Activated T-cell treated with anti-CD3 and anti-CD28 coated beads for 4 hours (primary cell): Measurements from ENCODE around the gene CGNL1.

ENCODE experiments used
- DNase-seq: peaks from one replicate; pipeline ENCODE4 v3.0.0-alpha.2; 2020

Gene CGNL1

DNA sequence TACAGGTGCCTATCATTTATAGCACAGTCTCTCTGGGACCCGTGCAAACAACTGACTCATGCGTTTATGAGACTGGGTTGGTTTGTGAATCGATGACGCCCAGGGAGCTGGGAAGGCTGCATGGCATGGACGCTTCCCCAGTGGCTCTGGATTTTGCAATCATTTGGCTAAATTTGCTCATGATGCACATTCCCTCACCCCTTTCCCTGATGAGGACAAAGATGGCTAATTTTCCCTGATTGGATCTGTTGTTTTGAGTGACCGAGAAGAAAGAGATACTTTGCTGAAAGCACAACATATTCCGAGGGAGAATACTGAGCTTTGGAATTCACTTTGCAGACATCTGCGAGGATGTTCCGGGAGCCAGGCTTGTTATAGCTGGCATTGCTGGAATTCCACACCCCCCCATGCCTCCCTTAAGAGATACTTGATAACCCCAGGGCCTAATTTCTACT, 51.1 kb downstream of the CGNL1 start:
- DNase-seq: no peak

DNA sequence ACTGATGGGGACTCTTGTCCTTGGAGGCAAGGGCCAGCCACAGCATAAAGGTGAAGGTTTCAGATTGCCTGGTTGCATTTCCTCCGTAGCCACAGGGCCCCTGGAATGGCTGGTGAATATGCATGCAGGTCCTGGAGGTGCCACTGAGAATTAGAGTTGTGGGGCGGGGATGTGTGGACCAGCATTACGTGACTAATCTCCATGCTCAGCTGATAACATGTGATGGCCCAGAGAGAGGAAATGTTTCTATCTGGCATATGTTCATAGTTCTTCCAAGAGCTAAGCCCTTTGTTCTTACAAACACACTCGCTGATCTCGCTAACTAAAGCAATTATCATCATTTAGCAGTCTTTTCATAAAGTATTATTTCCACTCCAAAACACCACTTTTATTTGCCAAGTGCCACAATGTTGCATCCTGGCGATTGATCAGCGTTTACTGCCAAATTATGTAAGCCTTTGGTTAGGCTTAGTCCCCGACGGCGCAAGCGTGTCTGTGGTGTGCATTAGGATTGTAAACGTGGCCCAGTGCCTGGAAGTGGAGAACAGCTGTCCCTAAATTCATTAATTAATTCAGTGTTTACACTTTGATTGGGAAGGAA, 55.9 kb downstream of the CGNL1 start:
- no peak for DNase-seq

DNA sequence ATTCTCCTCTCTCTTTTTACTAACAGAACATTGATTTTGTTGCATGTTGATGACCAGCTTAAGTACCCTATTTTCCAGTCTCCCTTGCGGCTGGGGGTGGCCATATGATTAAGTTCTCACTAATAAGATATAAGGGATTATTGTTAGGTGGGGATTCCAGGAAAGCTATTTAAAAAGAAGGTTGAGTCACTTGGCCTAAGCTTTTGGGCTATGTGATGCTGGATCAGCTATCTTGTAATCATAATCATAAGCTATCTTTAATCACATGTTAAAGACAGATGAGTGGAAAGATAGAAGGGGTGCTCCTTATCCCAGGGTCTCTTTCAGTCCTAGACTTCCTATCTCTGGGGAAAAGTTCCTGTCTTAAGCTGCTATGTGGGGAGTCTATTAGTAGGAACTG, 59.9 kb downstream of the CGNL1 start:
- no peak for DNase-seq

DNA sequence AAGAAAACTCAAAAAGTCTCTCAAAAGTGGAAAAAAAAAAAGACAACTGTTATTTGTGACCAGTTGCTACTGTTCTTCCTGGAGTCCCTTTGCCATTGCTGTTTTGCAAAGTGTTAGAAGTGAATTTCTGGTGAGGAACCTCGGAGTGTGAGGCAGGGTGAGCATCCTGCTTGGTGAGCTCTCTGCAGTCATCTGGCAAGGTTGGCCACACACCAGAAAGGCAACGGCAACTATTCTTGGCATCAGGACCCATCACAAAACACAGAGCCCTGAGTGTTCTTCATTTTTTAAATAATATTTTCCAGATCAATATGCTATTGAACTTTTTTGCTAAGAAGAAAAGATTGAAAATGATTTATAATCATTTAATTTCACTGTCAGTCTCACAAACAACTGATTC, 60.7 kb downstream of the CGNL1 start:
- DNase-seq: no peak

DNA sequence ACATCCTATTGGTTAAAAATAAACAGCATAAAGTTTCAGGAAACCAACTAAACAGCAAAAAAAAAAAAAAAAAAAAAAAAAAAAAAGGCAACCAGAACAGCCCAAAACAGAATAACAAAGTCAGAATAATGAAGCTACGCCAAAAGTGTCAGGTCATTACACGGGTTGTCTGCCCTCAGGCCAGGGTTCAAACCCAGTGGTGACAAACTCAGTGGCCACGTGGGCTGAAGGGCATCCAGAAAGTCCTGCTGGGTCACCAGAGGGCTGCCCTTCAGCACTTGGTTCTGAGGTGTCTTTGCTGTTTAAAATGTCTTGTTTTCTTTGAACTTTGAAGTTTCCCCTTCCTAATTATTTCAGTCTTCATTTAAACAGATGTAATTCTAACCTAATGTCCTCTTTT, 61.3 kb downstream of the CGNL1 start:
- no peak for DNase-seq

DNA sequence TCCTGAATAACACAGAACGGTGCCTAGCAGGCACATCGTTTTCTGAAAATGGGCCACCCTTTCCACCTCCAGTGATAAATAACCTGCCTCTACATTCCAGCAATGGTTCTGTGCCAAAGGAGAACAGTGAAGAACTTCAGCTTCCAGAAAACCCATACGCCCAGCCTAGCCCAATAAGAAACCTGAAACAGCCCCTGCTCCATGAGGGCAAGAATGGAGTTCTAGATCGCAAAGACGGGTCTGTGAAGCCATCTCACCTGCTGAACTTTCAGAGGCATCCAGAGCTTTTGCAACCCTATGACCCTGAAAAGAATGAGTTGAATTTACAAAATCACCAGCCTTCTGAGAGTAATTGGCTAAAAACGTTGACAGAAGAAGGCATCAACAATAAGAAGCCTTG, 61.9 kb downstream of the CGNL1 start:
- DNase-seq: no peak

DNA sequence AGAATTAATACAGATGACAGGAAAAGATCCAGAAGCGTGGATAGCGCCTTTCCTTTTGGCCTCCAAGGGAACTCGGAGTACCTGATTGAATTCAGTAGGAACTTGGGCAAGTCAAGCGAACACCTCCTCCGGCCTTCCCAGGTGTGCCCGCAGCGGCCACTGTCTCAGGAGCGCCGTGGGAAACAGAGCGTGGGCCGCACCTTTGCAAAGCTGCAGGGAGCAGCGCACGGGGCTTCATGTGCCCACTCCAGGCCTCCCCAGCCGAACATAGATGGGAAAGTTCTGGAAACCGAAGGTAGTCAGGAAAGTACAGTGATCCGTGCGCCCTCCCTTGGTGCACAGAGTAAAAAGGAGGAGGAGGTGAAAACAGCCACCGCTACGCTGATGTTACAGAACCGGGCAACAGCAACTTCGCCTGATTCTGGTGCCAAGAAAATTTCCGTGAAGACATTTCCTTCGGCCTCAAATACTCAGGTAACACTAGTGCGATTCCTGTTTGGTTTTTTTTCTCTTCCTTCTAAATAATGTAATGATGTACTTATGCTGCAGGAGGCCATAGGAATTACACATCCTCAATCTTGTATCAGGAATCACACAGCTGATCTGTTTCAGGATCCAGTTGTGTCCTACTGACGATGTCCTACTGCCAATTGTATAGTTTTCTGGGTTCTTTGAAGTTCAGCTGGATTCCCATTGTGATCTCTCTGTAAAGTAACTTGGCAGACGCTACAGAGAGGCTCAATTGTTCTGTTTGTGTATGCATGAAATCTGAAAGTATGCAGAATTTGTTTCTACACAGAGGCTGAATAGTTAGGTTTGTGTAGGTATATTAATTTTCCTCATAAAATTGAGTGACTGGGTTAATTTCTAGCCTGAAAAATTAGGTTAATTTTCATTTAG, 63.1 kb downstream of the CGNL1 start:
- no peak for DNase-seq

DNA sequence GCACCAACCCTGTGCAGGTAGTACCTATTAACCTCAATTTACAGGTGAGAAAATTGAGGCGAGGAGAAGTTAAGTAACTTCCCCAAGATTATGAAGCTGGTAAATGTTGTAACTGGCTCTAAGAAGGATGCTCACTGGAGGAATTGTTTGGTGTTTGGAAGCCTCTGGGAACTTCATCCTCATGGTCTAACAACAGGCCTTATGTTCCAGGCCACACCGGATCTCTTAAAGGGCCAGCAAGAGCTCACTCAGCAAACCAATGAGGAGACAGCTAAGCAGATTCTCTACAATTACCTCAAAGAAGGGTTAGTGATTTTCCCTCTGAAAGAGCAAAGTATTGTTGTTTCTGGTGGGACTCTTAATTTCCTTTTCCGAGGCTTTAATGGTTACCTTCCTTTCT, 63.9 kb downstream of the CGNL1 start:
- DNase-seq: no peak

DNA sequence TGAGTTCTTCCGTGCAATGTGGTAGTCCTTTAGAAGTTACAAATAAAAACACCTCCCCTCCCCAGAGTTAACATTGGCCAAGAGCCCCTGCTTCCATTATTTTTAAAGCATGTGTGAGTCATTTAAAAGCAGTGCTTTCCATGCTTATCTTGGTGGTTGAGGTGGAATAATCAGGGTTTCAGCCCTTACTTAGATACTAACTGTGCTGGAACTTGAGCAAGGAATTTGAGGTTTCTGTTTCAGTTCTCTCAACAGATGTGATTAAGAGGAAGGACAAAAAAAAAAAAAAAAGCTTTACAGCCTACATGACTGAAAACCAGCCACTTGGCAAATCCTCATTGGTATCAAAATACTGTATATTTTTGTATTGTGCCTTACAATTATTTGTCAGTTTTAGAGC, 64.5 kb downstream of the CGNL1 start:
- no peak for DNase-seq

DNA sequence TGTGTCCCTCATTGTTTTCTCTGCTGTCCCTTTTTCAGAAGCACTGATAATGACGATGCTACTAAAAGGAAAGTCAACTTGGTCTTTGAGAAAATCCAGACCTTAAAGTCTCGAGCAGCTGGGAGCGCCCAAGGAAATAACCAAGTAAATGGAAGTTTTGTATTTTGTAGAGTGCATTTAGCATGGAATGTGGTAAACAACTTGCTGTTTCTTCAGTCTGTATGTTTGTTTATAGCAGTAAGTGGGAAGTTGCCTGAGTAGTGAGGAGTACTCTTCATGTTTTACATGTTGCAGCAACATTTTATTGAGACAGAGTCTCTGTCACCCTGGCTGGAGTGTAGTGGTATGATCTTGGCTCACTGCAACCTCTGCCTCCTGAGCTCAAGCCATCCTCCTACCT, 66.0 kb downstream of the CGNL1 start:
- DNase-seq: no peak

DNA sequence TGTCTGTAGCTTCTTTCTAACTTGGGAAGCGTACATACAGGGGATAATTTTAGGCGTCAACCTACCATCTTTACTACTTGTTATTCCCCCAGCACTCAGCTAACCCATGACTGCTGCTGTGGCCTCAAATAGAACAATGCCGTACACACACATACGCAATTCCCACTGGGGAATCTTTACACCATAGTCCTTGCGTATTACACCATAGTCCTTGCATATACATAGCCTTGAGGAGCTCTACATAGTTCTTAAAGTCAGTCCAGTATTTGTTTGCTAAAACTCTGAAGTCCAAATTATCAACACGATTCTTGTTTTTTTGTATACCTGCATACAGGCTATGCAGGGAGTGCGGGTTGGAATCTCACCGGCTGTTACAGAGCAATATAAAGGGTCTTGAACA, 67.2 kb downstream of the CGNL1 start:
- no peak for DNase-seq

DNA sequence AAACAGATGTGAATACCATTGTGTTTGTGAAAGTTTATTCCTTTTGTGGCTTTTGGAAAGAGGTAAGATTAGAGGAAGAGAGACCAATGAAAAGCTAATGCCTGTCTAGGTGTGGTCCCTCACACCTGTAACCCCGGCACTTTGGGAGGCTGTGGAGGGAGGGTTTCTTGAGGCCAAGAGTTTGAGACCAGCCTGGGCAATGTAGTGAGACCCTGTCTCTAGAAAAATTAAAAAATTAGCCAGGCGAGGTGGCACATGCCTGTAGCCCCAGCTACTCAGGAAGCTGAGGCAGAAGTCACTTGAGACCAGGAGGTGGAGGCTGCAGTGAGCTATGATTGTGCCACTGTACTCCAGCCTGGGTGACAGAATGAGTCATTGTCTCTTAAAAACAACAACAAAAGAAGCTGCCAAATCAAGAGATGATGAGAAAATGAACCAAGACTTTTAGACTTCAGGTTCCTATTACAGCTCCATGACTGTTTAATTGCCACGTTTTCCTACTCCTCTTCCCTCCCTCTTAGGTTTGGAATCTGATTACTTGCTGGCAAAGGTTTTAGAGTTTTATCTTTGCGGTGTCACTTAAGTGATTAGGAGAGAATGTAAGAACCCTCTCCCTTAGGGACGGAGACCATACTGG, 68.7 kb downstream of the CGNL1 start:
- DNase-seq: no peak

DNA sequence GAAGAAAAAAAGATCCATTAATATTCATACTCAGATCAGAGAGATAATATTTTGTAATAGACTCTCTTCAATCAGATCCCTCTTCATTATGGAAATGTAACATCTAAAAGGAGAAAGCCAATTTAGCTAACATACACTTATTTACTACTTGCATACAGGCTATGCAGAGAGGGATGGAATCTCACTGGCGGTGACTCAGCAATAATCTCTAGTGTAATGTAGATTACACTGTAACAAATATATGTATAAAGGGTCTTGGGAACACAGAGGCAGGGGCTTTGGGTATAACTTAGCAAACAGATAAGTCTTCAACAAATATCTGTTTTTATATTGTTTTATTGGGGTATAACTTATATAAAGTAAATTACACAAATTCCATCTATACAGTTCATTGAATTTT, 69.6 kb downstream of the CGNL1 start:
- no peak for DNase-seq

DNA sequence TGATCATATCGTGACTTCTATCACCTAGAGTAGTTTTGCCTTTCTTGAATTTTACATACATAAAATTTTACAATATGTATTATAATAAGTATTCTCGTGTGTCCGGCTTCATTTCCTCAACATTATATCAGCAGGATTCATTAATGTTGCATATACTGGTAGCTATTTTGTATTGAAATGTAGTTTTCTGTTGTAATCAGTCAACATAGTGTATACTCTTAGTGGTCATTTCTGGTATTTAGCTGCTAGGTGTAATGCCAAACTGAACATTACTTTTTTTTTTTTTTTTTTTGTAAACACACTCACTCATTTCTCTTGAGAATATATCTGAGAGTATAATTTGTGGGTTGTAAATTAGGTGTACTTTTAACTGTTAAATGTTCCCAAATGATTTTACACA, 70.1 kb downstream of the CGNL1 start:
- DNase-seq: no peak

DNA sequence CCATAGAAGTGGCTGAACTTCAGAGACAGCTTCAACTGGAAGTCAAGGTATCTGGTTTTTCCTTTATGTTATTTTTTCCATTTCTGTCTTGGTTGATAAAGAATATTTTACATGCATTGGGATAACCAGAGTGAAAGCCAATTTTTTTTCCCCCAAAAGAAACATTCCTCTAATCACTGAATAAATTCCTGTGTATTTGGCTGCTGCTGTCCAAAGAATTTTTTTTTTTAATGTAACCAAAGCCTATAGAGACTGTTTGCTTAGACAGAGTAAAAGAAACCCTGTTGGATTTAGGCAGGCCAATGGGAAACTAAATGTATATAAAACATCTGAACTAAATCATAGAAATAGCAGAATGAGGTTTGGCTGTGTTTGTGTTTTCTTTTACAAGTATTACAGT, 75.2 kb downstream of the CGNL1 start:
- no peak for DNase-seq

DNA sequence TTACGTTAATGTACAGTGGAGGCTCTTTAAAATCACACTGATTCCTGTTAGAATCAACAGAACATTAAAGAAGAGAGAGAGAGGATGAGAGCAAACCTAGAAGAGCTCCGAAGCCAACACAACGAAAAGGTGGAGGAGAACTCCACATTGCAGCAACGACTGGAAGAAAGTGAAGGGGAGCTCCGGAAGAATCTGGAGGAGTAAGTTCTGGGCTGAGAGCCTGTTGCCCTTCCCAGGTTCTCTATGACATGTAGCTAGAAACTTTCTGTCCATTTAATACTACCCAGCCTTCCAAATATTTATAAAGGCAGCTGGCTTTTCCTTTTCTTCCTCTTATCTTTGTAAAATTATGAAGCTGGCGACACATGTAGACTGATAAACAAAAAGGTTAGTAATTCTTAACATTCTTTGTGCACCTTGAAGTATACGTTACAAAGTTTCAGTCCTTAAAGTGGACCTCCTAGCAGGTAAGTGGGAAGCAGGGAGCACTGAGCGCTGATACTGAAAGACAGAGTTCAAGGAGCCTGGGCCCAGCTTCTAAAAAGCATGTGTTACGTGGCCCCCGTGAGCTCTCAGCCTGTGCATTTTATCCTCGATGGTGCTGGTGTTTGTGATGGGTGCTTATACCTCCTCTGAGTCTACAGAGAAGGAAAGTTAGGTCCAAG, 75.9 kb downstream of the CGNL1 start:
- DNase-seq: no peak

DNA sequence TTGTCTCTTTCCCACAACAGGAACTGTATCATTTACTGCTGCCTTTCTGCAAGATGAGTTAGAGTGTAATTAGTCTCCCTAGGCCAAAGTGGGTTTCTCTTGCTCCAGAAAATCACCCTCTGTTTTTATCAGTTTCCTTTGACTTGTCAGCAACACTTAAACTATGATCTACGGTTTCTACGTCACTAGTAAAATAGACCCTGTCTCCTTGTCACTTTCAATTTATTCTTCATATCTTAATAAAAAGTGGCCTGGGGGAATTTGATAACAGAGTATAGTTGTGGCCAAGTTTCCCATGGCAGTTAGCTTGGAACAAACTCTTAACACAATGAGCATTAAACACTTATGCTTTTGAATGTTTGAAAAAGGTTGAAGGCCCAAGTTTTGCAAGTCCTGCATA, 79.6 kb downstream of the CGNL1 start:
- no peak for DNase-seq

DNA sequence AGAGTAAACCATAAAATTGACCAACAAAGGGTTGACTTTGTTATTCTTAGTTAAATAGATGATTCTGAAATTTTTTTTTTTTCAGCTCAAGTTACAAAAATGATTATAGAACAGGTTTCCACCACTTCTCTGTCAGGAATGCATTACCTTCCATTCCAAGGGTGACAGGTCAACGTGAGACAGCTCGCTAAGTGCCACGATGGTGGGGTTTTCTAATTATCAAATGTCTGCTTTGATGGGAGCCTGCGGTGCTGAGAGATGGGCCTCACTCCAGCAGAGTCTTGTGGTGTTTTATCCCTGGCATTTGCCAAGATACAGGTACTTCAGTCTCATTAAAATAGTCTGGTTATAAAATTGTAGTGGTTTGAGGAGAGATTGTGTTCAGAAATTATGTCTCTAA, 80.3 kb downstream of the CGNL1 start:
- DNase-seq: no peak

DNA sequence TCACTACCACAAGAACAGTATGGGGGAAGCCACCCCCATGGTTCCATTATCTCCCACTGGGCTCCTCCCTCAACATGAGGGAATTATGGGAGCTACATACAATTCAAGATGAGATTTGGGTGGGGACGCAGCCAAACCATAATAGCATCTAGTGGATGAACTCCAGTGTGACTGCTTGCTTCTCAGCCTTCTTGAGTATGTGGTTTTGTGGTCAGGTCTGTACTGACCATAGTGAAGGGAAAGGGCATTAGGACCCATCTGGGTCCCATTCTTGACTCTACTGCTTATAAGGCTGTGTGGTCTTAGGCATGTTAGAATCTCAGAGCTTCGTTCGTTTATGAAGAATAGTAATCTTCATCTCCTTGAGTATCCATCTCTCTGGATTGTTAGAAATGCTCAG, 81.4 kb downstream of the CGNL1 start:
- DNase-seq: no peak

DNA sequence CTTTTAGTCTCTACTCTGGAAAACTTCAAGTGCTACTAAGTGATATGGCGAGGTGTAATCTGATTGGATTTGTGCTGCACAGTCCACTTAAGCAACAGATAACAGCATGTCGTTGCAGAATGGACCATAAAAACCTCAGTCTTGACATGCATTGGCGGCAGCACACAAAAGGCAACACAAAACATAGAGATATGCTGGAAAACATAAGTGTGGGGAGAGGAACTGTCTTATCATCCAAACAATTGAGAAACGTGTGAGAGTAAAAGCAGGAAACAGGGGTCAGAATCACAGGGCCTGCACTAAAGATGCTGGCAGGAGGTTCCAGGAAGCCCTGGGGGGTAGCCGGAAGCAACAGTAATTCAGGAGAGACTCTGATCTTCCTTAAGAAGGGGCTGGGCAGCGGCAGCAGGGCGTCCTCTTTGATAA, 82.1 kb downstream of the CGNL1 start:
- no peak for DNase-seq

DNA sequence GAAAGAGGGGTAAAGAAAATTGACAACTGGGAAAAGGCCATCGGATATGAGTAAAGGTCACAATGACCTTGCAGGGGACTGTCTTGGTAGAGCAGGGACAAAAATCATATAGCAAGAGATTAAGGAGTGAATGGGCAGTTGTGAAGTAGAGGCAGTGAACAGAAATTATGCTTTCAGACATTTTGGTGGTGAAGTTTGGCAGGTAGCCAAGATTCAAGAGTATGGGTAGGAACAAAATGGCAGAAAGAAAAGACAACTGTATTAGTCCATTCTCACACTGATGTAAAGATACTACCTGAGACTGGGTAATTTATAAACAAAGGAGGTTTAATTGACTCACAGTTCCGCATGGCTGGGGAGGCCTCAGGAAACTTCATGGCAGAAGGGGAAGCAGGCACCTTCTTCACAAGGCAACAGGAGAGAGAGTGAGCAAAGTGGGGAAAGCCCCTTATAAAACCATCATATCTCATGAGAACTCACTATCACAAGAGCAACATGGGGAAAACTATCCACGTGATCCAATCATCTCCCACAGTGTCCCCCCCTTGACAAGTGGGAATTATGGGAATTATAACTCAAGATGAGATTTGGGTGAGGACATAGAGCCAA, 84.0 kb downstream of the CGNL1 start:
- no peak for DNase-seq

DNA sequence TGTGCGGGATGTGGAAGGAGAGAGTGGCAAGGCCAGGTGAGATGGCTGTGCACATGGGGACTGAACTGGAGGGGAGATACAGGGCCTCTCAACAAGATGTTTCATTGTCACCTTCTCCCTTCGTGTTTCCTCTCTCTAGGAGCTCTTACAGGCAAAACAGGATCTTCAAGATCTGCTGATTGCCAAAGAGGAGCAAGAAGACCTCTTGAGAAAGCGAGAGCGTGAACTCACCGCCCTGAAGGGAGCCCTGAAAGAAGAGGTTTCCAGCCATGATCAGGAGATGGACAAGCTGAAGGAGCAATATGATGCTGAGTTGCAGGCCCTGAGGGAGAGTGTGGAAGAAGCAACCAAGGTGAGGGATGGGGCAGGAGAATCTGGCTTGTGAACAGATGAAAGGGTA, 85.2 kb downstream of the CGNL1 start:
- no peak for DNase-seq

DNA sequence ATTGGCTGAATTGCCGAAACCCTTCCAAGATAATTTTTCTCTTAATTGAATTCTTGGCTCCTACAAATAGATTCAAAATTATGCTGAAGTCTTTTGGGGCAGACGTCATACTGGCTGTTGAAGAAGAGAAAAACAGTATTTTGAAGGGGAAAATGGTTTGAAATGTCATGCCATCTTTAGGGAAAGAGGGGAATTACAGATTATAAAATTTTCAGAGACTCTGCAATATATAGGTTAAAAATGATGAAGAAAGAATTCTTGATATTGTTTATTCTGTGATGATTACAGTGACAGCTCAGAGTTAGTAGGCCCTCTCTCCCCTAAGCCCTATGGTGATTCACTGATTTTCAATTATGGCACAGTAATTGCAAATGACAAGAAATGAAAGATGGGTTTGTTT, 86.1 kb downstream of the CGNL1 start:
- no peak for DNase-seq
